ENCODE results near the gene FIBCD1. TPM values are rescaled to one million over a fixed set of nuclear protein-coding genes. Genes with fewer than 3 reads are reported as not detected.
A peak's percentile ranks its signal among the peaks of the same experiment; 100 is the strongest.

Gene FIBCD1
- total RNA-seq, 4 donors from 2014 or later, result 1.4 to 1.7 TPM; not detected in 2

- peaks cover 21 to 93% (median 42%) of the 10 kb centered on the region in 3 donors for H3K4me1 ChIP-seq
These were observed 76.8 kb downstream of the FIBCD1 start for GRCh38 chr9:130862217-130862616.

GRCh38 chr9:130861372-130862180, 77.5 kb downstream of the FIBCD1 start:
- peak overlapping the region; percentile 83 to 88 (median 84) for H3K27ac ChIP-seq
- peaks cover 0 to 66% of the 10 kb centered on the region in 2 donors for H3K36me3 ChIP-seq
- no peak for ATAC-seq
- TF ChIP-seq CTCF (IDR thresholded peaks at IDR 0.05) (no peak), EP300 (IDR thresholded peaks at IDR 0.05) (no peak), POLR2A (IDR thresholded peaks at IDR 0.05) (no peak), POLR2AphosphoS5 (IDR thresholded peaks at IDR 0.05) (no peak)
- no peak overlapping the region for H3K4me3 ChIP-seq
- H3K9me3 ChIP-seq, result no peaks in the 10 kb centered on the region
- H3K27me3 ChIP-seq, result no peaks in the 10 kb centered on the region
- peaks cover 21 to 93% (median 42%) of the 10 kb centered on the region in 3 donors for H3K4me1 ChIP-seq
- WGBS, 2 donors (ENCODE audit: low coverage in 1 of 2), result 36 to 46% methylated on average over 7 to 8 of the region's 8 CpGs

More at GRCh38 chr9:130862217-130862616, 76.8 kb downstream of the FIBCD1 start:
- peaks cover 0 to 60% of the 10 kb centered on the region in 2 donors for H3K36me3 ChIP-seq
- WGBS, 2 donors (ENCODE audit: low coverage in 1 of 2), result 60 to 63% methylated on average over 8 of the region's 8 CpGs
- TF ChIP-seq POLR2A (IDR thresholded peaks at IDR 0.05), result no peak
- TF ChIP-seq CTCF (IDR thresholded peaks at IDR 0.05), result no peak
- TF ChIP-seq POLR2AphosphoS5 (IDR thresholded peaks at IDR 0.05), result no peak
- TF ChIP-seq EP300 (IDR thresholded peaks at IDR 0.05), result no peak
- no peak for ATAC-seq
- no peaks in the 10 kb centered on the region for H3K9me3 ChIP-seq
- H3K27ac ChIP-seq, result peak overlapping the region; percentile 83 to 88 (median 84)
- no peaks in the 10 kb centered on the region for H3K27me3 ChIP-seq
- H3K4me3 ChIP-seq, result no peak overlapping the region

- Histone ChIP-seq H3K27ac (peak overlapping the region; percentile 83 to 88 (median 84)), H3K27me3 (no peaks in the 10 kb centered on the region), H3K4me3 (no peak overlapping the region), H3K9me3 (no peaks in the 10 kb centered on the region), H3K36me3 (peaks cover 0 to 71% of the 10 kb centered on the region in 2 donors), H3K4me1 (peaks cover 21 to 91% (median 42%) of the 10 kb centered on the region in 3 donors)
- peak; percentile 94 for ATAC-seq
- WGBS, 2 donors (ENCODE audit: low coverage in 1 of 2), result 46 to 51% methylated on average over 6 to 8 of the region's 28 CpGs
- TF ChIP-seq POLR2AphosphoS5 (IDR thresholded peaks at IDR 0.05) (peak; percentile 90), CTCF (IDR thresholded peaks at IDR 0.05) (peak in 3 of 4 experiments; percentile 64 to 71 (median 68)), EP300 (IDR thresholded peaks at IDR 0.05) (no peak)
These were observed 78.4 kb downstream of the FIBCD1 start for GRCh38 chr9:130860458-130861316.

GRCh38 chr9:130858739-130859705, 80.0 kb downstream of the FIBCD1 start:
- WGBS, 2 donors (ENCODE audit: low coverage in 1 of 2), result 51 to 53% methylated on average over 9 to 18 of the region's 20 CpGs
- Histone ChIP-seq H3K27me3 (no peaks in the 10 kb centered on the region), H3K36me3 (peaks cover 0 to 71% of the 10 kb centered on the region in 2 donors), H3K9me3 (no peaks in the 10 kb centered on the region), H3K4me3 (no peak overlapping the region), H3K4me1 (peaks cover 21 to 86% (median 41%) of the 10 kb centered on the region in 3 donors), H3K27ac (peak overlapping the region; percentile 61 to 83 (median 77))
- no peak for TF ChIP-seq CTCF (IDR thresholded peaks at IDR 0.05)
- peak; percentile 31 for TF ChIP-seq POLR2AphosphoS5 (IDR thresholded peaks at IDR 0.05)
- peak; percentile 18 for ATAC-seq
